Ishikawa (cell line): ENCODE data around the gene GGT1.

ENCODE experiments used
- CEBPB ChIP-seq: IDR thresholded peaks from 2 replicates; pipeline ENCODE4 v1.6.1; 2012
- CREB1 ChIP-seq: IDR thresholded peaks from 2 replicates; pipeline ENCODE4 v1.6.1; 2012; ENCODE audit warnings: low read depth
- EGR1 ChIP-seq: IDR thresholded peaks from 2 replicates; pipeline ENCODE4 v1.6.1; 2012
- EP300 ChIP-seq: IDR thresholded peaks from 2 replicates; pipeline ENCODE4 v1.6.1; 2012; ENCODE audit warnings: borderline replicate concordance
- TF ChIP-seq, protein P1 (sequence below): IDR thresholded peaks from 2 replicates; pipeline ENCODE4 v1.6.1; 2012
- TF ChIP-seq, protein P2 (sequence below): IDR thresholded peaks from 2 replicates; pipeline ENCODE4 v1.6.1; 2012; ENCODE audit warnings: low read depth, mild to moderate bottlenecking

DNA sequence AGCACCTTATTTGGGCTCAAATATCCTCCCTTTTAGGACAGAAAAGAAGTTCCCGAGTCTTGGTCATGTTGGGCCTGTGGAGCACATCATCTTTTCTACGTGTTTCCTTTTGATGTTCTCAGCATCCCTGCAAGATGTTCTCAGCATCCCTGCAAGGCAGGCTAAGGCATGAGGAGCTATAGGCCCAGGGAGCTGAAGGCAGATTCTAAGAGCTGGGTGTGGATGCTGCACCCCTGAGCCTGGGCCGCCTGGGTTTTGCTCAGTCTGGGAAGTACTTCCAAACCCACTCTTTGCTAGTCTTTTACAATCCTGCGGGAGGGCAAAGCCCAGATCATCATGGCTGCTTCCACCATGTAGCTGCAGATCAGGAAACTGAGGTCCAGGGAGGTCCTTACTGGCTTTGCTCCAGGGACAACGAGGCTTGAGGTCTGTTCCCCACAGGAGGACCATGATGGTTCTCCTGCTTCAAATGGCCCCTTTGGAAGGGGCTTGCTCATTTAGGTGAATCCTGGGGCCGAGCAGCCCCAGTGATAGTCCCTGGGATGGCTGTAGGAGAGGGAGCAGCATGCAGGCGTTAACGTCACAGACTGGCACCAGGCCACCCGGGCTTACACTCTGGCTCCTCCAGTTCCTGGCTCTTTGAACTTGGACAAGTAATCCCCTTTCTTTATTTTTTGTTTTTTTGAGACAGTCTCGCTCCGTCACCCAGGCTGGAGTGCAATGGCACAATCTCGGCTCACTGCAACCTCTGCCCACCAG, 20.8 kb upstream of the GGT1 start:
- TF ChIP-seq EP300: no peak
- no peak for TF ChIP-seq CREB1
- TF ChIP-seq, protein P1, sequence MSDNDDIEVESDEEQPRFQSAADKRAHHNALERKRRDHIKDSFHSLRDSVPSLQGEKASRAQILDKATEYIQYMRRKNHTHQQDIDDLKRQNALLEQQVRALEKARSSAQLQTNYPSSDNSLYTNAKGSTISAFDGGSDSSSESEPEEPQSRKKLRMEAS: no peak
- TF ChIP-seq, protein P2, sequence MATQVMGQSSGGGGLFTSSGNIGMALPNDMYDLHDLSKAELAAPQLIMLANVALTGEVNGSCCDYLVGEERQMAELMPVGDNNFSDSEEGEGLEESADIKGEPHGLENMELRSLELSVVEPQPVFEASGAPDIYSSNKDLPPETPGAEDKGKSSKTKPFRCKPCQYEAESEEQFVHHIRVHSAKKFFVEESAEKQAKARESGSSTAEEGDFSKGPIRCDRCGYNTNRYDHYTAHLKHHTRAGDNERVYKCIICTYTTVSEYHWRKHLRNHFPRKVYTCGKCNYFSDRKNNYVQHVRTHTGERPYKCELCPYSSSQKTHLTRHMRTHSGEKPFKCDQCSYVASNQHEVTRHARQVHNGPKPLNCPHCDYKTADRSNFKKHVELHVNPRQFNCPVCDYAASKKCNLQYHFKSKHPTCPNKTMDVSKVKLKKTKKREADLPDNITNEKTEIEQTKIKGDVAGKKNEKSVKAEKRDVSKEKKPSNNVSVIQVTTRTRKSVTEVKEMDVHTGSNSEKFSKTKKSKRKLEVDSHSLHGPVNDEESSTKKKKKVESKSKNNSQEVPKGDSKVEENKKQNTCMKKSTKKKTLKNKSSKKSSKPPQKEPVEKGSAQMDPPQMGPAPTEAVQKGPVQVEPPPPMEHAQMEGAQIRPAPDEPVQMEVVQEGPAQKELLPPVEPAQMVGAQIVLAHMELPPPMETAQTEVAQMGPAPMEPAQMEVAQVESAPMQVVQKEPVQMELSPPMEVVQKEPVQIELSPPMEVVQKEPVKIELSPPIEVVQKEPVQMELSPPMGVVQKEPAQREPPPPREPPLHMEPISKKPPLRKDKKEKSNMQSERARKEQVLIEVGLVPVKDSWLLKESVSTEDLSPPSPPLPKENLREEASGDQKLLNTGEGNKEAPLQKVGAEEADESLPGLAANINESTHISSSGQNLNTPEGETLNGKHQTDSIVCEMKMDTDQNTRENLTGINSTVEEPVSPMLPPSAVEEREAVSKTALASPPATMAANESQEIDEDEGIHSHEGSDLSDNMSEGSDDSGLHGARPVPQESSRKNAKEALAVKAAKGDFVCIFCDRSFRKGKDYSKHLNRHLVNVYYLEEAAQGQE: no peak
- no peak for TF ChIP-seq EGR1
- no peak for TF ChIP-seq CEBPB
